CD4-positive, alpha-beta T cell (primary cell): ENCODE results near the gene VAMP5. TPM values are rescaled to one million over a fixed set of nuclear protein-coding genes. Genes with fewer than 3 reads are reported as not detected.

Experiments
- ATAC-seq: fragments of 200-7000 bp; cut with Tn5 transposase; one replicate; pipeline ENCODE4 v1.10.0; 2022; ENCODE audit warnings: mild to moderate bottlenecking; ENCODE audit not compliant: poor library complexity
- CTCF ChIA-PET: fragments of 350-600 bp; sonication (Branson Sonifier 250); formaldehyde crosslinking; loops from one replicate; lab custom pipeline; 2021; ENCODE audit warnings: antibody characterized with exemption, inconsistent platforms; lab: Charles Lee
- POLR2A ChIA-PET: fragments of 350-600 bp; sonication (Branson Sonifier 250); formaldehyde crosslinking; loops from one replicate; lab custom pipeline; 2021; ENCODE audit warnings: antibody characterized with exemption, inconsistent platforms; lab: Charles Lee
- DNase-seq, 14 experiments: peaks; one replicate each; pipeline ENCODE4 v3.0.0-alpha.2; 2013 to 2020; ENCODE audit warnings: mixed read lengths in 2 of 14
- H3K27ac ChIP-seq, 2 donors: one replicate each; pipeline versions ENCODE4 v1.5.1 to v1.7.0; 2013; ENCODE audit warnings: low read length in 2 of 2, low read depth in 1 of 2, mild to moderate bottlenecking in 1 of 2
- H3K27me3 ChIP-seq, 2 experiments: 1 replicate in 1 of 2; 2 replicates in 1 of 2; pipeline versions ENCODE4 v1.6.1 to v1.7.0; 2013; ENCODE audit warnings: low read length in 2 of 2, control low read depth in 1 of 2, mild to moderate bottlenecking in 1 of 2, moderate library complexity in 1 of 2; ENCODE audit not compliant: insufficient read depth in 2 of 2, control insufficient read depth in 1 of 2
- H3K36me3 ChIP-seq: one replicate; pipeline ENCODE4 v1.6.1; 2013; ENCODE audit warnings: low read length, control low read depth; ENCODE audit not compliant: insufficient read depth
- H3K4me1 ChIP-seq: one replicate; pipeline ENCODE4 v1.6.1; 2013; ENCODE audit warnings: low read length, control low read depth; ENCODE audit not compliant: insufficient read depth
- H3K4me3 ChIP-seq: one replicate; pipeline ENCODE4 v1.5.1; 2013; ENCODE audit warnings: mild to moderate bottlenecking, low read length, moderate library complexity
- H3K9me3 ChIP-seq, 2 experiments: 1 replicate in 1 of 2; 2 replicates in 1 of 2; pipeline versions ENCODE4 v1.6.1 to v1.7.0; 2013; ENCODE audit warnings: low read length in 2 of 2, mild to moderate bottlenecking in 2 of 2, control low read depth in 1 of 2, moderate library complexity in 1 of 2; ENCODE audit not compliant: control insufficient read depth in 1 of 2, insufficient read depth in 1 of 2
- H3K27ac Mint-ChIP-seq: one replicate; pipeline ENCODE4 v1.8.0; 2020; ENCODE audit warnings: mixed read lengths
- H3K27me3 Mint-ChIP-seq: one replicate; pipeline ENCODE4 v1.8.0; 2021; ENCODE audit warnings: mixed read lengths
- H3K36me3 Mint-ChIP-seq: one replicate; pipeline ENCODE4 v1.8.0; 2021; ENCODE audit warnings: low read depth, mixed read lengths
- H3K4me1 Mint-ChIP-seq: one replicate; pipeline ENCODE4 v1.8.0; 2021; ENCODE audit warnings: low read depth, mixed read lengths
- H3K4me3 Mint-ChIP-seq: one replicate; pipeline ENCODE4 v1.8.0; 2020; ENCODE audit warnings: mild to moderate bottlenecking, mixed read lengths
- H3K9me3 Mint-ChIP-seq: one replicate; pipeline ENCODE4 v1.8.0; 2020; ENCODE audit warnings: mixed read lengths
- CTCF ChIP-seq: fragments of 200-600 bp; IDR thresholded peaks from one replicate; pipeline ENCODE4 v1.8.0; 2022; ENCODE audit warnings: antibody characterized with exemption, mild to moderate bottlenecking
- intact Hi-C, 2 experiments: fragments of 100-400 bp; cut with DNase I in 1 of 2; cut with micrococcal nuclease in 1 of 2; formaldehyde crosslinking; loops; one replicate each; pipeline versions ENCODE4 v1.15.1 to v1.9.0; 2023 to 2025; cut with DNase I, micrococcal nuclease
- total RNA-seq, 174 experiments: library from RNA in 2 of 174; stranded (reverse) in 2 of 174; gene quantifications; one replicate each; pipeline ENCODE4 v1.2.3 and lab custom pipeline; 2021 to 2026

The VAMP5 gene
- total RNA-seq, 2 experiments from 2014 or later: 17.0 to 17.2 TPM

- Mint-ChIP-seq H3K36me3 (peaks cover 21% of the 10 kb centered on the region), H3K4me1 (peaks cover 48% of the 10 kb centered on the region), H3K9me3 (no peaks in the 10 kb centered on the region), H3K27ac (no peak overlapping the region), H3K4me3 (peak overlapping the region; percentile 58), H3K27me3 (no peaks in the 10 kb centered on the region)
- no peak overlapping the region for H3K27ac ChIP-seq
- CTCF ChIA-PET: no interaction called here
- no peaks in the 10 kb centered on the region for H3K27me3 ChIP-seq
- DNase-seq (no peak), ATAC-seq (no peak)
- POLR2A ChIA-PET: interaction anchor here (4.2 kb wide), 1 partner anchor 8 kb away, joined by 60 read pairs; the partner anchor contains the start of gene VAMP5
- no peak for TF ChIP-seq CTCF
- intact Hi-C loops: loop anchor here in 1 of 2 experiments (10.0 kb wide), 1 partner anchor 512 kb away; the partner anchor contains the start of genes POLR1A and PTCD3
- no peak overlapping the region for H3K4me3 ChIP-seq
- H3K4me1 ChIP-seq: peaks cover 45% of the 10 kb centered on the region
- peaks cover 14% of the 10 kb centered on the region for H3K36me3 ChIP-seq
- no peaks in the 10 kb centered on the region for H3K9me3 ChIP-seq
Observed at GRCh38 chr2:85593023-85593422, 8.8 kb downstream of the VAMP5 start.

DNA sequence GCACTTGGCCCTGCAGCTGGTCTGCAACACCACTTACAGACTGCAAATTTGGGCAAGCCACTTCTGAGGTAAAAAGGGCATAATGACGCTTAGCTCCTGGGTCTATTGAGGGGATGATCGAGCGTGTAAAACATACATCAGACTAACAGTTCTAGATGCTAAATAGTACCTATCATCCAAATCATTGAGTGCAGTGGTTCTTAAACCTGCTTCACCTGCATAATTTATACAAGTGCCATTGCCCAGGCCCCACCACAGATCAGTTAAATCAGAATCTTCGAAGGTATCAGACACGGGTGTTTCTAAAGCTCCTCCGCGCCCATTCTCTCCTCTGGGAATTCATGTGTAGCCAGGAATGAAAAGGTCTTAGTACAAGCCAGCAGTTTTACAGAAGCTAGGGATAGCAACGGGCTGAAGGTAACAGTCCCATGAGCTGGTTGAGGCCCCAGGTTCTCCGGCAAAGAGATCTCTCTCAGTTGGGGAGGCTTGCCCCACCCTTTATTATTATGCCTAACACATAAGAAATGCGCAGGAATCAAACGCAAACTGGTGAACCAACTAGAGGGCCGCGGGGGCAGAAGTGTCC is 10.6 kb downstream of the VAMP5 start:
- CTCF ChIA-PET: interaction anchor here (0.7 to 1.8 kb wide), 3 partner anchors 17 to 43 kb away, joined by 4 to 10 read pairs (median 4); partner anchors contain the start of gene C2orf68
- POLR2A ChIA-PET: interaction anchor here (0.6 to 4.2 kb wide), 21 partner anchors 9 to 846 kb away, joined by 3 to 60 read pairs (median 8); partner anchors contain the start of genes C2orf68, GGCX, KDM3A and MAT2A
- ATAC-seq (no peak), DNase-seq (no peak)
- no peak for TF ChIP-seq CTCF
- Histone ChIP-seq H3K9me3 (no peaks in the 10 kb centered on the region), H3K27me3 (no peaks in the 10 kb centered on the region), H3K27ac (peak overlapping the region; percentile 78 to 86), H3K4me1 (peaks cover 41% of the 10 kb centered on the region), H3K4me3 (peak overlapping the region; percentile 94), H3K36me3 (peaks cover 28% of the 10 kb centered on the region)
- Mint-ChIP-seq H3K27me3 (no peaks in the 10 kb centered on the region), H3K4me3 (peak overlapping the region; percentile 94), H3K9me3 (no peaks in the 10 kb centered on the region), H3K36me3 (peaks cover 25% of the 10 kb centered on the region), H3K4me1 (peaks cover 40% of the 10 kb centered on the region), H3K27ac (peak overlapping the region; percentile 98)
- intact Hi-C loops: loop anchor here (2.0 to 10.0 kb wide), 3 partner anchors 22 to 510 kb away; partner anchors contain the start of genes GGCX (in 1 of the 2), POLR1A (in 1 of the 2), PTCD3 (in 1 of the 2) and USP39 (in 1 of the 2)

DNA sequence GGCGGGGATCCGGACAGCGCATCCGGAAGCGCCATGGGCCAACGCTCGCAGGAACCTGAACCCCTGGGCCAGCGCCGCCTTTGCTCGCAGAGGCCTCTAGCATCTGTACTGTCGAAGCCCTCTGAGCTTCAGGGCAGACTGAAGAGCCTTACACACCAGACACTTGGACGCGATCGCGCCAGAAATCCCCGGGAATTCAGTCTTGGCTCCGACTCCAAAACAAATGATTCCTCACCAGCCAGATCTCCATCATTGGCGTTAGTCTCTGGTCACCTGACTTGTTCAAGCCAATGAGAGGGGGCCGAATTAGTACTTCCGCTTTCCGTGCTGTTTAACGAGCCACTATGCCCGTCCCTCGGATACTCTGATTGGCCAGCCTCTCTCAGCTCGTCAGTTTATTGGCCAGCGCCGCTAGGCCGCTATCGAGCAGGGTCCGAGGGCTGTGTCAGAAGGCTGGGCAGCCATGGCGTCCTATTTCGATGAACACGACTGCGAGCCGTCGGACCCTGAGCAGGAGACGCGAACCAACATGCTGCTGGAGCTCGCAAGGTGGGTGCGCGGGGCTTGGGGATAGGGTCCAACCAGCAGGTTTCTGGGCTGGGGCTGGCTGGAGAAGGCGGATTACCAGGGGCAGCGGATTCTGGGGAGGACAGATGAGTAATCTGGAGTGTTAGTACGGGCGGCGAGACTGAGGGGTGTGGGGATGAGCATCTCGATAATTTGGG is 11.2 kb downstream of the VAMP5 start, which contains the start of gene RNF181:
RNF181 (plus strand) TSS at position 445 of the 725 bp plus-strand sequence; CDS start at position 464, 19 bp downstream.
- H3K4me3 ChIP-seq: peak within 1 kb of the TSS; percentile 94
- peaks cover 28% of the 10 kb centered on the region for H3K36me3 ChIP-seq
- Mint-ChIP-seq H3K4me1 (peaks cover 35% of the 10 kb centered on the region), H3K27me3 (no peaks in the 10 kb centered on the region), H3K4me3 (peak within 1 kb of the TSS; percentile 94), H3K9me3 (no peaks in the 10 kb centered on the region), H3K36me3 (peaks cover 25% of the 10 kb centered on the region), H3K27ac (peak within 1 kb of the TSS; percentile 98)
- H3K27ac ChIP-seq: peak within 1 kb of the TSS; percentile 78 to 86
- POLR2A ChIA-PET: interaction anchor here (0.6 to 4.2 kb wide), 26 partner anchors 10 to 845 kb away, joined by 3 to 60 read pairs (median 5); partner anchors contain the start of genes C2orf68, GGCX, KDM3A and MAT2A
- intact Hi-C loops: loop anchor here (2.0 to 10.0 kb wide), 3 partner anchors 21 to 509 kb away; partner anchors contain the start of genes GGCX (in 1 of the 2), POLR1A (in 1 of the 2), PTCD3 (in 1 of the 2) and USP39 (in 1 of the 2)
- ATAC-seq (peak; percentile 99), DNase-seq (peak; percentile 75 to 97 (median 85))
- H3K27me3 ChIP-seq: no peaks in the 10 kb centered on the region
- no peak for TF ChIP-seq CTCF
- H3K4me1 ChIP-seq: peaks cover 41% of the 10 kb centered on the region
- no peaks in the 10 kb centered on the region for H3K9me3 ChIP-seq
- CTCF ChIA-PET: interaction anchor here (0.7 to 1.8 kb wide), 4 partner anchors 16 to 57 kb away, joined by 3 to 10 read pairs (median 4); partner anchors contain the start of genes C2orf68 and MAT2A
